GM12801 (cell line): ENCODE data around the gene MYH6.

Experiments used
- TF ChIP-seq, protein P1 (sequence below): IDR thresholded peaks from one replicate; pipeline ENCODE4 v1.5.1; 2011; ENCODE audit warnings: control low read depth; ENCODE audit not compliant: insufficient read length; ENCODE audit errors: extremely low read depth

Gene MYH6

DNA sequence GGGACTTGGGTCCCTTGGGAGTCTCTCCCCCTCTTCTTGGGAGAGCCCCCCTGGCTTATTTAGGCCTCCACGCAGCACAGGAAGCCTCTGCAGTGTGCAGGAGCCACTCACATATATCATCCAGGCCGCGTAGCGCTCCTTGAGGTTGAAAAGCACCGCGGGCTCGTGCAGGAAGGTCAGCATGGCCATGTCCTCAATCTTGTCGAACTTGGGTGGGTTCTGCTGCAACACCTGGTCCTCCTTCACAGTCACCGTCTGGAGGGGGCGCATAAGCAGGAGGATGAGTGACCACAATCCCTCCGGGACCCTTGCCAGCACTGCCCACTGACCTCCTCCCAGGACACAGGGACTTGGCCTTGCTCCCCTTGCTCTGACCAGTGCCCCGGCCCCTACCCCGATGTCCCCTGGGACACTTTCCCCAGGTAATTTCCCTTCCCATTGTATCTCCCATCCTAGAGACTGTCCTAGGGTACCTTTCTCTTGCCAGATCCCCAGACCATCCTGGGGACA lies 2.5 kb downstream of the MYH6 start:
- TF ChIP-seq, protein P1, sequence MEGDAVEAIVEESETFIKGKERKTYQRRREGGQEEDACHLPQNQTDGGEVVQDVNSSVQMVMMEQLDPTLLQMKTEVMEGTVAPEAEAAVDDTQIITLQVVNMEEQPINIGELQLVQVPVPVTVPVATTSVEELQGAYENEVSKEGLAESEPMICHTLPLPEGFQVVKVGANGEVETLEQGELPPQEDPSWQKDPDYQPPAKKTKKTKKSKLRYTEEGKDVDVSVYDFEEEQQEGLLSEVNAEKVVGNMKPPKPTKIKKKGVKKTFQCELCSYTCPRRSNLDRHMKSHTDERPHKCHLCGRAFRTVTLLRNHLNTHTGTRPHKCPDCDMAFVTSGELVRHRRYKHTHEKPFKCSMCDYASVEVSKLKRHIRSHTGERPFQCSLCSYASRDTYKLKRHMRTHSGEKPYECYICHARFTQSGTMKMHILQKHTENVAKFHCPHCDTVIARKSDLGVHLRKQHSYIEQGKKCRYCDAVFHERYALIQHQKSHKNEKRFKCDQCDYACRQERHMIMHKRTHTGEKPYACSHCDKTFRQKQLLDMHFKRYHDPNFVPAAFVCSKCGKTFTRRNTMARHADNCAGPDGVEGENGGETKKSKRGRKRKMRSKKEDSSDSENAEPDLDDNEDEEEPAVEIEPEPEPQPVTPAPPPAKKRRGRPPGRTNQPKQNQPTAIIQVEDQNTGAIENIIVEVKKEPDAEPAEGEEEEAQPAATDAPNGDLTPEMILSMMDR = no peak

DNA sequence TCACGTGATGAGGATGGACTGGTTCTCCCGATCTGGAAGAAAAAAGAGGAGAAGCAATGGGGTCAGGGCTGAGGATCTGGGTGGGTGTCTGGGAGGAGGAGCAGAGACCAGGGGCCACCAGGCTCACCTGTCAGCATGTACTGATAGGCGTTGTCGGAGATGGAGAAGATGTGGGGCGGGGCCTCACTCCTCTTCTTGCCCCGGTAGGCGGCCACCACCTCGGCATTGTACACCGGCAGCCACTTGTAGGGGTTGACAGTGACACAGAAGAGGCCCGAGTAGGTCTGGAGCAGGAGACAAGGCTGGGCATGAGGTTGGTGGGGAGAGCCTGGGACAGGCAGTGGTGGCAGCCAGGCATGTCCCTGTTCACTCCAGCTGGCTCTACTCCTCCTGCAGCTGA lies 3.0 kb downstream of the MYH6 start:
- TF ChIP-seq, protein P1 = no peak

DNA sequence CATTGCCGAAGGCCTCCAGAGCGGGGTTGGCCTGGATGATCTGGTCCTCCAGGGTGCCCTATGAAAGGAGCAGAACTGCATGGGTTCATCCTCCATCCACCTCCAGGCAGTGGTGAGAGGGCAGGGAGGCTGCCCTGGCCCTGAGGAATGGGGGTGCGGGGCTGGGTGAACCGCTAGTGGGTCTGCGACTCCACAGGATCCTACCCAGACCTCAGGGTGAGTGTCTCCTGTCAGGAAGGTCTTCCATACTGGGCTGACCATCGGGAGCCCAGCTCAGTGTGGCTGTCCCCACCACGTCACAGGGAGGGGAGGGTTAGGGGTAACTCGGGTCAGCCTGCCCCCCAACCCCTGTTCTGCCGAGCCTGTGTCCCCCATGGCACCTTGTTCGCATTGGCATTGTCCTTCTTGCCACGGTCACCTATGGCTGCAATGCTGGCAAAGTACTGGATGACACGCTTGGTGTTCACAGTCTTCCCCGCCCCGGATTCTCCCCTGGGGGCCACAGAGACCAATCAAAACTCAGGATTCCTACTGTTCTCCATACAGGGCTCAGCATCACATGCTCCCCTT lies 3.7 kb downstream of the MYH6 start:
- TF ChIP-seq, protein P1 = no peak

DNA sequence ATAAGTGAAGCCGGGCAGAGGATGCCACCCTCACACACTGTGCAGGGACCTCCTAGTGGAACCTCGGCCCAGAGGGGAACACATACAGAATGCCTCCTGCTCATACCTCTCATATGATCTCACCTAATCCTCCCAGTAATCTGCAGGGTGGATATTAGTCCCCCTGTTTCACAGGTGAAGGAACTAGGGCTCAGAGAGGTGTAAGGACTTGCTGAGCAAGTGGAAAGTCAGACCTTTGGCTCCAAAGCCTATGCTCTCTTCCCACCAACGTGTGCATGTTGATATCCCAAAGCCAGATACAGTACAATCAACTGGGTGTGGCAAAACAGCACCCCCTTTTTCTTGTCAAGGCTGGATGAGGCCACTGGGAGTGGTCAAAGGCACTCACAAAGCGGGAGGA lies 4.2 kb downstream of the MYH6 start:
- TF ChIP-seq, protein P1 = no peak

DNA sequence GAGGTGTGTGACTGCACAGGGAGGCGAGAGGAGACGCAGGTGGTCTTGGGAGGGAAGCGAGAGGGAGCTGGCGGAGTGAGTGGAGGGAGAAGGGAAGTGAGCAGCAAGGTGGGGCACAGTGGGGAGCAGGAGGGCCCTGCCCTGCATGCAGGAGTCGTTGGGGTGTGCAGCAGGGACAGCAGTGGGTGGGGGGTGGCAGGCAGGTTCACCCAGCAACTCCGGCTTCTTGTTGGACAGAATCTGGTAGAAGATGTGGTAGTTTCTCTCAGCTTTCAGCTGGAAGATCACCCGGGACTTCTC lies 5.0 kb downstream of the MYH6 start:
- TF ChIP-seq, protein P1 = no peak

DNA sequence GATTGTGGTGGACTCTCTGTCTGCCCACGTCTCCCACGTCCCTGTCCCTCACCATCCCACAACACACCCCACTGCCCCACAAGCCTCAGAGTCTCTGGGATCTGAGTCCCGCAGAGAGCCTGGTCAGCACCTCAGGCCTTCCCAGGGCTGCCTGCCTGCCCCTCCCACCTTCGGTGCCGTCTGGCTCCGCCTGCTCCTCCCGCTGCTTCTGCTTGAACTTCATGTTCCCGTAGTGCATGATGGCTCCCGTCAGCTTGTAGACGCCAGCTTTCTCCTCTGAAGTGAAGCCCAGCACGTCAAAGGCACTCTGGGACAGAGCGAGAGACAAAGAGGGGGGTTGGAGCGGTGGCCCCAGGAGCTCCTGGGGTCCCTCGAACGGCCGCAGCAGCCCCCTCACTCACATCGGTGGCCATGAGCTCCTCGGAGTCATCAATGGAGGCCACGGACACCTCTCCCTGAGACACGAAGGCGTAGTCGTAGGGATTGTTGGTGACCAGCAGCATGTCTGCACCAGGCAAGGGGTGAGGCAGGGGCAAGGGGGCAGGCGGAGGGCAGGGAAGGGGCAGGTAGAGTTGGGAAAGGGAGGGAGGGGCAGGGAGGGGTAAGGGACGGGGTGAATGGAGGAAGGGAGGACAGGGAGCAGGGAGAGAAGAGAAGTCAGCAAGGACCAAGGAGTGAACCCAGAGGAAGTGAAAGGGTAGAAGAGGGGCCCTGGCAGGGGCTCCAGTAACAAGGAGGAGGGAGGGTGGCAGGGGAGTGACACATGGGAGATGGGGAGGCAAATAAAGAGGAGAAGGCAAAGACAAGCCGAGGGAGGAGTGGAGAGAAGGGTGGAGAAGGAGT lies 5.6 kb downstream of the MYH6 start:
- TF ChIP-seq, protein P1 = no peak

DNA sequence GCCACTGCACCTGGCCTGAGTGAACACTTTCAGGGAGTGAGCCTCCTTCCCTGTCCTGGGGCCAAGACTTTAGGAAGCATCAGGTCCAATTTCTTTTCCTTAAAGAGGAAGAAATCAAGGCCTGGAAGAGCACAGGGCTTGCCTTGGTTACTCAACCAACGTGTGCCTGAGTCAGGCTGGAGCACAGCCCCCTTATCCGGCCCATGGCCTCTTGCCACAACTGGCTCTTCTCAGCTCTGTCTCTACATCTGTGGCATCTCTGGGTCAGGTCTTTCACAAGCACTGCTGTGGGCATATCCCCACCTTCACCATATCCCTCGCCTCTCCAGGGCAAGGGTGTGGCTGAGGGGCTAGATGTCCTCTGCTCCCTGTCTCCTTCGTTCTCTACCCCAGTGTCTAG lies 6.8 kb downstream of the MYH6 start:
- TF ChIP-seq, protein P1 = no peak
